ENCODE measurements around the gene RPL10.

- TF ChIP-seq CTCF (IDR thresholded peaks at IDR 0.05) (no peak), POLR2A (IDR thresholded peaks at IDR 0.05) (no peak)
Observed at GRCh38 chrX:154436374-154436982, 38.3 kb downstream of the RPL10 start.
